ENCODE measurements around the gene DDHD1. TPM values are rescaled to one million over a fixed set of nuclear protein-coding genes. Genes with fewer than 3 reads are reported as not detected.

Gene DDHD1
- total RNA-seq, 1 donor: 89.9 TPM

DNA sequence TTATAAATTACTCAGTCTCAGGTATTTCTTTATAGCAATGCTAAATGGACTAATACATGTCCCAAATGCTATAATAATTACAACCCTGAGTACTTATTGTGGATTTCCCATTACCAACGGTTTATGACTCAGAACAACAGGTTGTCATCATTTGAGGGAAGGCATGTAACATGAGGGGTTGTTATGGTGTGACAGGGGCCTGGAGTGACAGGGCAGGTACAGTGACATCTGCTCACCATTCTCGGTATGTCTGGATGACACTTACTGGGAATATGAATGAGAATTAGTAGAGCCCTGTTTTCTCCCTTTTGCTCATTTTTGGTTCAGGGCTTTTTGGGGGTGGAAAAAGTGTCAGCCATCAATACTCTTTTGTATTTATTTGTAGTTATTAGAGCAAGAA is 166.1 kb downstream of the DDHD1 start:
- Histone ChIP-seq H3K4me1 (ENCODE audit: insufficient read depth, low read length) (no peaks in the 10 kb centered on the region), H3K4me3 (ENCODE audit: low read length) (no peak overlapping the region), H3K27me3 (ENCODE audit: insufficient read depth, low read length) (no peaks in the 10 kb centered on the region), H3K9me3 (ENCODE audit: low read depth, low read length) (no peaks in the 10 kb centered on the region)

Other genes starting within 250 kb of the DDHD1 start
- 1.6 TPM for gene FERMT2, start 202.3 kb downstream of the DDHD1 start, total RNA-seq

Data from mononuclear cell (primary cell).